Erythroblast (primary cell): Measurements from ENCODE around the gene ADSL.

ENCODE experiments used
- GATA1 ChIP-seq: IDR thresholded peaks from 2 replicates; pipeline ENCODE4 v1.6.1; 2011; ENCODE audit warnings: low read depth, mild to moderate bottlenecking, control low read depth, low read length, moderate library complexity
- POLR2A ChIP-seq: IDR thresholded peaks from 2 replicates; pipeline ENCODE4 v1.6.1; 2011; ENCODE audit warnings: mild to moderate bottlenecking, low read length

- TF ChIP-seq POLR2A = no peak
- no peak for TF ChIP-seq GATA1
These were observed 64.6 kb downstream of the ADSL start for GRCh38 chr22:40410731-40411505.
